Neural progenitor cell (in vitro differentiated cells): ENCODE data around the gene RASAL3. TPM values are rescaled to one million over a fixed set of nuclear protein-coding genes. Genes with fewer than 3 reads are reported as not detected.
"Not testable (repeated sequence)": the region's sequence is repeated elsewhere in the genome, so short reads cannot be mapped to it uniquely, and the experiment has no call there.

Source experiments
- DNase-seq: peaks from one replicate; pipeline ENCODE4 v3.0.0-alpha.2; 2016; ENCODE audit warnings: low spot score
- H2AFZ ChIP-seq: fragments of 200-600 bp; sonication (generic); replicated peaks from 2 replicates; pipeline ENCODE4 v1.6.1; 2016; ENCODE audit warnings: antibody characterized with exemption
- H3F3A ChIP-seq: fragments of 200-600 bp; sonication (generic); 2 replicates; pipeline ENCODE4 v1.6.1; 2016; ENCODE audit warnings: antibody characterized with exemption, low read depth
- H3K27ac ChIP-seq: fragments of 200-600 bp; sonication (generic); 2 replicates; pipeline ENCODE4 v1.5.1; 2016; ENCODE audit warnings: mild to moderate bottlenecking
- H3K27me3 ChIP-seq: fragments of 200-600 bp; sonication (generic); 2 replicates; pipeline ENCODE4 v1.6.1; 2016; ENCODE audit warnings: mild to moderate bottlenecking, moderate library complexity
- H3K36me3 ChIP-seq: fragments of 200-600 bp; sonication (generic); 2 replicates; pipeline ENCODE4 v1.5.1; 2016
- H3K4me1 ChIP-seq: fragments of 200-600 bp; sonication (generic); 2 replicates; pipeline ENCODE4 v1.6.1; 2016; ENCODE audit warnings: mixed run types
- H3K4me2 ChIP-seq: fragments of 200-600 bp; sonication (generic); 2 replicates; pipeline ENCODE4 v1.6.1; 2016
- H3K4me3 ChIP-seq: fragments of 200-600 bp; sonication (generic); 2 replicates; pipeline ENCODE4 v1.5.1; 2016
- H3K79me2 ChIP-seq: fragments of 200-600 bp; sonication (generic); 2 replicates; pipeline ENCODE4 v1.6.1; 2016; ENCODE audit warnings: low read depth
- H3K9ac ChIP-seq: fragments of 200-600 bp; sonication (generic); 2 replicates; pipeline ENCODE4 v1.6.1; 2016
- H3K9me3 ChIP-seq: fragments of 200-600 bp; sonication (generic); 2 replicates; pipeline ENCODE4 v1.5.1; 2016; ENCODE audit warnings: low read depth
- H4K20me1 ChIP-seq: fragments of 200-600 bp; sonication (generic); 2 replicates; pipeline ENCODE4 v1.6.1; 2016; ENCODE audit warnings: low read depth
- H3K27ac Mint-ChIP-seq: 3 replicates; pipeline ENCODE4 v1.8.0; 2021; ENCODE audit warnings: mixed read lengths
- H3K27me3 Mint-ChIP-seq: 2 replicates; pipeline ENCODE4 v1.8.0; 2022; ENCODE audit warnings: low read depth, mild to moderate bottlenecking, inconsistent platforms, moderate library complexity, mixed read lengths; ENCODE audit not compliant: insufficient read depth
- H3K36me3 Mint-ChIP-seq: 3 replicates; pipeline ENCODE4 v1.8.0; 2021; ENCODE audit warnings: mixed read lengths
- H3K4me1 Mint-ChIP-seq: 3 replicates; pipeline ENCODE4 v1.8.0; 2021; ENCODE audit warnings: mixed read lengths
- H3K4me3 Mint-ChIP-seq: 3 replicates; pipeline ENCODE4 v1.8.0; 2021; ENCODE audit warnings: mild to moderate bottlenecking, moderate library complexity, mixed read lengths
- H3K9me3 Mint-ChIP-seq: 3 replicates; pipeline ENCODE4 v1.8.0; 2020; ENCODE audit warnings: mixed read lengths
- EZH2 ChIP-seq: fragments of 200-600 bp; sonication (generic); IDR thresholded peaks from 2 replicates; pipeline ENCODE4 v1.6.1; 2017; ENCODE audit warnings: antibody characterized with exemption, mild to moderate bottlenecking, moderate library complexity
- EZH2phosphoT487 ChIP-seq: fragments of 200-600 bp; sonication (generic); IDR thresholded peaks from 2 replicates; pipeline ENCODE4 v1.6.1; 2017; ENCODE audit warnings: antibody characterized with exemption
- total RNA-seq: library from RNA; depleted of rRNA; stranded (reverse); fragments of >200 nt; gene quantifications from 2 replicates; pipeline ENCODE4 v1.2.3, GENCODE V29; 2015; ENCODE audit warnings: low replicate concordance
- TF ChIP-seq, protein P1 (sequence below): fragments of 200-600 bp; sonication (generic); IDR thresholded peaks from 2 replicates; pipeline ENCODE4 v1.5.1; 2017; ENCODE audit warnings: antibody characterized with exemption, mild to moderate bottlenecking

The RASAL3 gene
- total RNA-seq, 1 donor from 2014 or later = not detected

DNA sequence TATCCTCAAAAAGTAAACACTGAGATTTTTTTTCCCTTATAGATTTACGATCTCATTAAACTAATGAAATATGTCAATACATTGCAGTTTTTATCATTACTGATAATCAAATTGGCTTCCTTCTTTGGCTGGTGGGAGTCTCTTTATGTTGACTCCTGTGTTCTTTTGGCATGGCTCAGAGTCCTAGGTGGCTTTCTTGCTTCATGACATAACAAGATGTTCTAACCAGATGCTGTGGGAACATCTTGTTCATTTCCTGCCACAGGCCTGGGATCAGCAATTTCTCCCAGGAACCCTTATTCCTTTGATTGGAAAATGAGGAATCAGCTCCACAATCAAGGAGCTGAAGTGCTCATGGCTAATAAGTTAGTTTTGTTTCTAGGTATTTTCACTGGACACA, 30.8 kb upstream of the RASAL3 start:
- Mint-ChIP-seq H3K4me1 (no peaks in the 10 kb centered on the region), H3K9me3 (peaks cover 4% of the 10 kb centered on the region), H3K27me3 (peaks cover 8% of the 10 kb centered on the region), H3K36me3 (no peaks in the 10 kb centered on the region), H3K27ac (no peak overlapping the region), H3K4me3 (no peak overlapping the region)
- no peak overlapping the region for H3K9ac ChIP-seq
- no peak overlapping the region for H3K4me3 ChIP-seq
- H3K27me3 ChIP-seq = no peaks in the 10 kb centered on the region
- H3F3A ChIP-seq = no peaks in the 10 kb centered on the region
- H2AFZ ChIP-seq = no peak overlapping the region
- no peak overlapping the region for H3K4me2 ChIP-seq
- no peaks in the 10 kb centered on the region for H3K4me1 ChIP-seq
- no peaks in the 10 kb centered on the region for H3K79me2 ChIP-seq
- no peak for DNase-seq
- TF ChIP-seq, protein P1, sequence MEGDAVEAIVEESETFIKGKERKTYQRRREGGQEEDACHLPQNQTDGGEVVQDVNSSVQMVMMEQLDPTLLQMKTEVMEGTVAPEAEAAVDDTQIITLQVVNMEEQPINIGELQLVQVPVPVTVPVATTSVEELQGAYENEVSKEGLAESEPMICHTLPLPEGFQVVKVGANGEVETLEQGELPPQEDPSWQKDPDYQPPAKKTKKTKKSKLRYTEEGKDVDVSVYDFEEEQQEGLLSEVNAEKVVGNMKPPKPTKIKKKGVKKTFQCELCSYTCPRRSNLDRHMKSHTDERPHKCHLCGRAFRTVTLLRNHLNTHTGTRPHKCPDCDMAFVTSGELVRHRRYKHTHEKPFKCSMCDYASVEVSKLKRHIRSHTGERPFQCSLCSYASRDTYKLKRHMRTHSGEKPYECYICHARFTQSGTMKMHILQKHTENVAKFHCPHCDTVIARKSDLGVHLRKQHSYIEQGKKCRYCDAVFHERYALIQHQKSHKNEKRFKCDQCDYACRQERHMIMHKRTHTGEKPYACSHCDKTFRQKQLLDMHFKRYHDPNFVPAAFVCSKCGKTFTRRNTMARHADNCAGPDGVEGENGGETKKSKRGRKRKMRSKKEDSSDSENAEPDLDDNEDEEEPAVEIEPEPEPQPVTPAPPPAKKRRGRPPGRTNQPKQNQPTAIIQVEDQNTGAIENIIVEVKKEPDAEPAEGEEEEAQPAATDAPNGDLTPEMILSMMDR = no peak
- TF ChIP-seq EZH2phosphoT487 (no peak), EZH2 (no peak)
- peaks cover 5% of the 10 kb centered on the region for H3K9me3 ChIP-seq
- no peaks in the 10 kb centered on the region for H3K36me3 ChIP-seq
- H4K20me1 ChIP-seq = no peaks in the 10 kb centered on the region
- no peak overlapping the region for H3K27ac ChIP-seq

DNA sequence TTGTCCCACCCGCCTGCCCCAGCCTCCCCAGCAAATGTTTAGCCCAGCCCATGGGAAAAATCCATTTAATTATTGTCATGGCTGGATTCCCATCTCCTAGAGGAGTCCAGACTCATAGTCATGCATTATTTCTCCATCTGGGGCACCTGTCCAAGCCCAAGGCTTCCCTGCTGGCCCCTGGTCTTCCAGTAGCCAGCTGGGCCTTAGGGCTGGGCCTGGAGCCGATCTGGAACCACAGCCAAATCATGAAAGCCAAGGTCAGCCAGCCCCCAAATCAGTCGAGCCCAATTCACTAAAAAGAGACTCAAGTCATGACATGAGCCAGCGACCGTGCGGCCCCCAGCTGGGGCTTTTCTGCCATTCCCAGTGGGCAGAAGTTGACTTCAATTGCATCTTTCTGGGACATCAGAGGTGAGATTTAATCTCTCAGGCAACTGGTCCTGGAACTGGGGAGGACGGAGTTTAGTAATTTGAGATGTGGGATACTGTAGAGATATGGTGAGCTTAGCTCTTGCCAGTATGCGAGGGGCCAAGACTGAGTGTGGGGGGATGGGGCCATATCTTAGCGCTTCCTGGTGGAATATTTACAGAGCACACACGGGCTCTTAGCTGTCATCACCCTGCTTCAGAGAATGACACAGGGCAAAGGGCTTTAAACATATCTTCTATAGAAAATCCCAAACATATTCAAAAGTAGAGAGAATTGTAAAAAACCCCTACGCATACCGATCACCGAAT, 24.3 kb upstream of the RASAL3 start:
- Histone ChIP-seq H2AFZ (no peak overlapping the region), H3K9ac (no peak overlapping the region), H3K4me1 (no peaks in the 10 kb centered on the region), H4K20me1 (no peaks in the 10 kb centered on the region), H3F3A (no peaks in the 10 kb centered on the region), H3K36me3 (no peaks in the 10 kb centered on the region), H3K27ac (no peak overlapping the region), H3K4me3 (no peak overlapping the region), H3K27me3 (no peaks in the 10 kb centered on the region), H3K4me2 (no peak overlapping the region), H3K9me3 (peaks cover 5% of the 10 kb centered on the region), H3K79me2 (no peaks in the 10 kb centered on the region)
- Mint-ChIP-seq H3K9me3 (peaks cover 8% of the 10 kb centered on the region), H3K27me3 (peaks cover 5% of the 10 kb centered on the region), H3K4me1 (no peaks in the 10 kb centered on the region), H3K4me3 (no peak overlapping the region), H3K36me3 (no peaks in the 10 kb centered on the region), H3K27ac (no peak overlapping the region)
- no peak for DNase-seq
- TF ChIP-seq, protein P1 = no peak
- TF ChIP-seq EZH2phosphoT487 (no peak), EZH2 (no peak)

DNA sequence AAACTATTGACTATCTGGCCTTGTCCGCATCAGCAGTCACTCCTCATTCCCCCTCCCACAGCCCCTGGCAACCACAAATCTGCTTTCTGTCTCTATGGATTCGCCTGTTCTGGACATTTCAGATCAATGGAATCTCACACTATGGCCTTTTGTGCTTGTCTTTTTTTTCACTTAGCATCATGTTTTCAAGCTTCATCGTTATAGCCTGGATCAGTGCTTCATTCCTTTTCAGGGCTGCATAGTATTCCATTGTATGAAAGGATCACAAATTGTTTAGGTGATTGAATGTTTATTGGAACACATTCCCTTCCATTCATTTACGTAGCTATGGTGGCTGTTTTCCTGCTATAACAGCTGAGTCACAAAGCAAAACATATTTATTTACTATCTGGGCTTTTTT, 22.7 kb upstream of the RASAL3 start:
- Mint-ChIP-seq H3K27me3 (peaks cover 5% of the 10 kb centered on the region), H3K9me3 (peaks cover 8% of the 10 kb centered on the region), H3K27ac (no peak overlapping the region), H3K4me3 (no peak overlapping the region), H3K4me1 (no peaks in the 10 kb centered on the region), H3K36me3 (no peaks in the 10 kb centered on the region)
- no peaks in the 10 kb centered on the region for H3F3A ChIP-seq
- TF ChIP-seq EZH2phosphoT487 (no peak), EZH2 (no peak)
- TF ChIP-seq, protein P1 = no peak
- H3K4me2 ChIP-seq = no peak overlapping the region
- no peaks in the 10 kb centered on the region for H4K20me1 ChIP-seq
- H3K9ac ChIP-seq = no peak overlapping the region
- H3K79me2 ChIP-seq = no peaks in the 10 kb centered on the region
- peaks cover 5% of the 10 kb centered on the region for H3K9me3 ChIP-seq
- H3K27me3 ChIP-seq = no peaks in the 10 kb centered on the region
- no peak overlapping the region for H2AFZ ChIP-seq
- no peaks in the 10 kb centered on the region for H3K4me1 ChIP-seq
- no peaks in the 10 kb centered on the region for H3K36me3 ChIP-seq
- no peak overlapping the region for H3K27ac ChIP-seq
- no peak overlapping the region for H3K4me3 ChIP-seq
- DNase-seq = no peak

DNA sequence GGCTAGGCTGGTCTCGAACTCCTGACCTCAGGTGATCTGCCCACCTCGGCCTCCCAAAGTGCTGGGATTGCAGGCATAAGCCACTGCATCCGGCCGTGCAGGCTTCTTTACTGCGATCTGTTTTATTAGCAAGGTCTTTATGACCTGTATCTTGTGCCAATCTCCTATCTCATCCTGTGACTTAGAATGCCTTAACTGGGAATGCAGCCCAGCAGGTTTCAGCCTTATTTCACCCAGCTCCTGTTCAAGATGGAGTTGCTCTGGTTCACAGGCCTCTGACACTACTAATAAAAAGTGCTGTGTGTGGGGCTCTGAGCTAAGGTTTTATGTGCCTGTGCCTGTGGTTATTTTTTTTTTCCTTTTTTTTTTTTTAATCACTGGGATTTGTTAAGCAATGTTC, 21.4 kb upstream of the RASAL3 start:
- H3F3A ChIP-seq, H3K9me3 Mint-ChIP-seq, H3K27ac Mint-ChIP-seq, H3K4me2 ChIP-seq, H3K9ac ChIP-seq, H2AFZ ChIP-seq, H3K4me1 Mint-ChIP-seq, H3K4me3 ChIP-seq, H3K9me3 ChIP-seq, DNase-seq, H4K20me1 ChIP-seq, H3K27ac ChIP-seq, H3K36me3 Mint-ChIP-seq, H3K27me3 ChIP-seq, H3K4me1 ChIP-seq, H3K27me3 Mint-ChIP-seq, H3K79me2 ChIP-seq, H3K4me3 Mint-ChIP-seq, H3K36me3 ChIP-seq: not testable (repeated sequence)

DNA sequence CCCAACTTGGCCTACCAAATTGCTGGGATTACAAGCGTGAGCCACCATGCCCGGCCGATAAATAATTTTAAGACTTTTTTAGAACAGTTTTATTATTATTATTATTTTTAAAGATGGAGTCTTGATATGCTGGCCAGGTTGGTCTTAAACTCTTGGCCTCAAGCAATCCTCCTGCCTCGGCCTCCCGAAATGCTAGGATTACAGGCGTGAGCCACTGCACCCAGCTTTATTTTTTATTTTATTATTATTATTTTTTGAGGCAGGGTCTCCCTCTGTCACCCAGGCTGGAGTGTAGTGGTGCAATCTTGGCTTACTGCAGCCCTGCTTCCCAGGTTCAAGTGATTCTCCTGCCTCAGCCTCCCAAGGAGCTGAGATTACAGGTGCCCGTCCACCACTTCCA, 16.7 kb upstream of the RASAL3 start:
- H3K9me3 Mint-ChIP-seq, H3K4me1 Mint-ChIP-seq: not testable (repeated sequence)

More for the DNA sequence above, 16.7 kb upstream of the RASAL3 start:
- H3F3A ChIP-seq, H3K4me3 ChIP-seq, H3K4me1 ChIP-seq, H4K20me1 ChIP-seq, DNase-seq, H2AFZ ChIP-seq, H3K27me3 ChIP-seq, H3K27me3 Mint-ChIP-seq, H3K36me3 ChIP-seq, H3K9ac ChIP-seq, H3K36me3 Mint-ChIP-seq, H3K4me3 Mint-ChIP-seq, H3K27ac ChIP-seq, H3K27ac Mint-ChIP-seq, H3K9me3 ChIP-seq, H3K4me2 ChIP-seq, H3K79me2 ChIP-seq: not testable (repeated sequence)
